ENCODE data around the gene IL17C. TPM values are rescaled to one million over a fixed set of nuclear protein-coding genes. Genes with fewer than 3 reads are reported as not detected.

The IL17C gene
- polyA plus RNA-seq, 1 donor from 2014 or later, result not detected

DNA sequence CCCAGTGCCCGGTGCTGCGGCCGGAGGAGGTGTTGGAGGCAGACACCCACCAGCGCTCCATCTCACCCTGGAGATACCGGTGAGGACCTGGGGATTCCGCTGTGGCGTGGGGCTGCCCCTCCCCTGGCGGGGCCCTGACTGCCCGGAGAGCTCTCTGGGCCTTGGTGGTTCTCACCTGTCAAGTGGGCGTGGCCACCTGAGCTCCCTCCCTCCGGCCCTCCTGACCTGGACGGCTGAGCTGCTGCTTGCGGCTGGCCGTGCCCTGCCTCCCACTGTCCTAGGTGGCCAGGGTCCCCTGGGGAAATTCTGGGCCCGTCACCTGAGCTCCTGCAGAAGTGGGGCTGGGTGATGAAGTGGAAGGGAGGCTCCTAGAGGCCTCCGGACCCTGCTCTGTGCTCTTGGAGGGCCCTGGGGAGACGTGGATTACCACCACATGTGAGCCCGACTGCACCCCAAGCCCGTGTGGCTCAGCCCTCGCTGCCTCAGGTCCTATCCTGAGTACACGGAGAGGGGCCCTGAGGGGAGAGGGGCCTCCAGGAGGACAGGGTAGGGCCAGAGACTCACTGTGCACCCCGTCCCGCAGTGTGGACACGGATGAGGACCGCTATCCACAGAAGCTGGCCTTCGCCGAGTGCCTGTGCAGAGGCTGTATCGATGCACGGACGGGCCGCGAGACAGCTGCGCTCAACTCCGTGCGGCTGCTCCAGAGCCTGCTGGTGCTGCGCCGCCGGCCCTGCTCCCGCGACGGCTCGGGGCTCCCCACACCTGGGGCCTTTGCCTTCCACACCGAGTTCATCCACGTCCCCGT is 1.1 kb downstream of the IL17C start:
- TF ChIP-seq SMC3 (conservative IDR thresholded peaks at IDR 0.05; ENCODE audit: poor library complexity), result no peak
- TF ChIP-seq RAD21 (conservative IDR thresholded peaks at IDR 0.05), result no peak
- no peak for TF ChIP-seq EZH2 (IDR thresholded peaks at IDR 0.05; ENCODE audit: borderline replicate concordance, insufficient read depth, low read length, poor library complexity, severe bottlenecking)
- TF ChIP-seq TAF1 (IDR thresholded peaks at IDR 0.05; ENCODE audit: low read depth), result no peak
- TF ChIP-seq, protein P1, sequence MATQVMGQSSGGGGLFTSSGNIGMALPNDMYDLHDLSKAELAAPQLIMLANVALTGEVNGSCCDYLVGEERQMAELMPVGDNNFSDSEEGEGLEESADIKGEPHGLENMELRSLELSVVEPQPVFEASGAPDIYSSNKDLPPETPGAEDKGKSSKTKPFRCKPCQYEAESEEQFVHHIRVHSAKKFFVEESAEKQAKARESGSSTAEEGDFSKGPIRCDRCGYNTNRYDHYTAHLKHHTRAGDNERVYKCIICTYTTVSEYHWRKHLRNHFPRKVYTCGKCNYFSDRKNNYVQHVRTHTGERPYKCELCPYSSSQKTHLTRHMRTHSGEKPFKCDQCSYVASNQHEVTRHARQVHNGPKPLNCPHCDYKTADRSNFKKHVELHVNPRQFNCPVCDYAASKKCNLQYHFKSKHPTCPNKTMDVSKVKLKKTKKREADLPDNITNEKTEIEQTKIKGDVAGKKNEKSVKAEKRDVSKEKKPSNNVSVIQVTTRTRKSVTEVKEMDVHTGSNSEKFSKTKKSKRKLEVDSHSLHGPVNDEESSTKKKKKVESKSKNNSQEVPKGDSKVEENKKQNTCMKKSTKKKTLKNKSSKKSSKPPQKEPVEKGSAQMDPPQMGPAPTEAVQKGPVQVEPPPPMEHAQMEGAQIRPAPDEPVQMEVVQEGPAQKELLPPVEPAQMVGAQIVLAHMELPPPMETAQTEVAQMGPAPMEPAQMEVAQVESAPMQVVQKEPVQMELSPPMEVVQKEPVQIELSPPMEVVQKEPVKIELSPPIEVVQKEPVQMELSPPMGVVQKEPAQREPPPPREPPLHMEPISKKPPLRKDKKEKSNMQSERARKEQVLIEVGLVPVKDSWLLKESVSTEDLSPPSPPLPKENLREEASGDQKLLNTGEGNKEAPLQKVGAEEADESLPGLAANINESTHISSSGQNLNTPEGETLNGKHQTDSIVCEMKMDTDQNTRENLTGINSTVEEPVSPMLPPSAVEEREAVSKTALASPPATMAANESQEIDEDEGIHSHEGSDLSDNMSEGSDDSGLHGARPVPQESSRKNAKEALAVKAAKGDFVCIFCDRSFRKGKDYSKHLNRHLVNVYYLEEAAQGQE (IDR thresholded peaks at IDR 0.05; ENCODE audit: borderline replicate concordance), result no peak
- TF ChIP-seq POLR2AphosphoS5 (IDR thresholded peaks at IDR 0.05), result no peak
- no peak for TF ChIP-seq EP300 (conservative IDR thresholded peaks at IDR 0.05; ENCODE audit: poor library complexity, severe bottlenecking)
- TF ChIP-seq, protein P2, sequence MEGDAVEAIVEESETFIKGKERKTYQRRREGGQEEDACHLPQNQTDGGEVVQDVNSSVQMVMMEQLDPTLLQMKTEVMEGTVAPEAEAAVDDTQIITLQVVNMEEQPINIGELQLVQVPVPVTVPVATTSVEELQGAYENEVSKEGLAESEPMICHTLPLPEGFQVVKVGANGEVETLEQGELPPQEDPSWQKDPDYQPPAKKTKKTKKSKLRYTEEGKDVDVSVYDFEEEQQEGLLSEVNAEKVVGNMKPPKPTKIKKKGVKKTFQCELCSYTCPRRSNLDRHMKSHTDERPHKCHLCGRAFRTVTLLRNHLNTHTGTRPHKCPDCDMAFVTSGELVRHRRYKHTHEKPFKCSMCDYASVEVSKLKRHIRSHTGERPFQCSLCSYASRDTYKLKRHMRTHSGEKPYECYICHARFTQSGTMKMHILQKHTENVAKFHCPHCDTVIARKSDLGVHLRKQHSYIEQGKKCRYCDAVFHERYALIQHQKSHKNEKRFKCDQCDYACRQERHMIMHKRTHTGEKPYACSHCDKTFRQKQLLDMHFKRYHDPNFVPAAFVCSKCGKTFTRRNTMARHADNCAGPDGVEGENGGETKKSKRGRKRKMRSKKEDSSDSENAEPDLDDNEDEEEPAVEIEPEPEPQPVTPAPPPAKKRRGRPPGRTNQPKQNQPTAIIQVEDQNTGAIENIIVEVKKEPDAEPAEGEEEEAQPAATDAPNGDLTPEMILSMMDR (IDR thresholded peaks at IDR 0.05; ENCODE audit: poor library complexity, severe bottlenecking), result no peak
- no peak for TF ChIP-seq MXI1 (conservative IDR thresholded peaks at IDR 0.05; ENCODE audit: poor library complexity, severe bottlenecking)
- H3K4me3 ChIP-seq (ENCODE audit: low read length), result no peak overlapping the region
- H3K36me3 ChIP-seq (ENCODE audit: insufficient read depth, low read length), result no peaks in the 10 kb centered on the region

DNA sequence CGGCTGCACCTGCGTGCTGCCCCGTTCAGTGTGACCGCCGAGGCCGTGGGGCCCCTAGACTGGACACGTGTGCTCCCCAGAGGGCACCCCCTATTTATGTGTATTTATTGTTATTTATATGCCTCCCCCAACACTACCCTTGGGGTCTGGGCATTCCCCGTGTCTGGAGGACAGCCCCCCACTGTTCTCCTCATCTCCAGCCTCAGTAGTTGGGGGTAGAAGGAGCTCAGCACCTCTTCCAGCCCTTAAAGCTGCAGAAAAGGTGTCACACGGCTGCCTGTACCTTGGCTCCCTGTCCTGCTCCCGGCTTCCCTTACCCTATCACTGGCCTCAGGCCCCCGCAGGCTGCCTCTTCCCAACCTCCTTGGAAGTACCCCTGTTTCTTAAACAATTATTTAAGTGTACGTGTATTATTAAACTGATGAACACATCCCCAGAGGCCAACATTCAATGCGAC is 1.7 kb downstream of the IL17C start:
- no peak overlapping the region for H3K4me2 ChIP-seq (ENCODE audit: low read length)
- H3K9me3 ChIP-seq (ENCODE audit: low read length), result no peaks in the 10 kb centered on the region
- H3K9me2 ChIP-seq (ENCODE audit: insufficient read depth, low read length), result no peaks in the 10 kb centered on the region
- no peaks in the 10 kb centered on the region for H3K79me2 ChIP-seq (replicated peaks; ENCODE audit: insufficient read depth, low read length)
- no peaks in the 10 kb centered on the region for H3K36me3 ChIP-seq (ENCODE audit: insufficient read depth, low read length)
- H3K4me3 ChIP-seq (ENCODE audit: low read length), result no peak overlapping the region
- H3K9ac ChIP-seq (ENCODE audit: low read length), result no peak overlapping the region
- no peak overlapping the region for H3K27ac ChIP-seq (ENCODE audit: low read length)
- no peaks in the 10 kb centered on the region for H4K20me1 ChIP-seq (ENCODE audit: insufficient read depth)
- TF ChIP-seq EZH2 (IDR thresholded peaks at IDR 0.05; ENCODE audit: borderline replicate concordance, insufficient read depth, low read length, poor library complexity, severe bottlenecking) (no peak), SMC3 (conservative IDR thresholded peaks at IDR 0.05; ENCODE audit: poor library complexity) (no peak)
- TF ChIP-seq, protein P1 (IDR thresholded peaks at IDR 0.05; ENCODE audit: borderline replicate concordance), result no peak
- H3K27me3 ChIP-seq (ENCODE audit: insufficient read depth, low read depth, low read length), result no peaks in the 10 kb centered on the region
- H3F3A ChIP-seq (ENCODE audit: insufficient read depth, low read length, poor library complexity, severe bottlenecking), result no peaks in the 10 kb centered on the region
- H2AFZ ChIP-seq (ENCODE audit: low read depth, low read length), result no peak overlapping the region

More for the DNA sequence above, 1.1 kb downstream of the IL17C start:
- H3K9me3 ChIP-seq (ENCODE audit: low read length), result no peaks in the 10 kb centered on the region
- no peaks in the 10 kb centered on the region for H3K9me2 ChIP-seq (ENCODE audit: insufficient read depth, low read length)
- no peak overlapping the region for H2AFZ ChIP-seq (ENCODE audit: low read depth, low read length)
- no peak overlapping the region for H3K4me2 ChIP-seq (ENCODE audit: low read length)
- H3K27ac ChIP-seq (ENCODE audit: low read length), result no peak overlapping the region
- H4K20me1 ChIP-seq (ENCODE audit: insufficient read depth), result no peaks in the 10 kb centered on the region
- H3K9ac ChIP-seq (ENCODE audit: low read length), result no peak overlapping the region
- no peaks in the 10 kb centered on the region for H3K79me2 ChIP-seq (replicated peaks; ENCODE audit: insufficient read depth, low read length)
- H3F3A ChIP-seq (ENCODE audit: insufficient read depth, low read length, poor library complexity, severe bottlenecking), result no peaks in the 10 kb centered on the region
- H3K27me3 ChIP-seq (ENCODE audit: insufficient read depth, low read depth, low read length), result peaks cover 5% of the 10 kb centered on the region

Data from neural cell (in vitro differentiated cells).